HG03139 (cell line): ENCODE data around the gene TRIM45.
"Not testable (repeated sequence)": the region's sequence is repeated elsewhere in the genome, so short reads cannot be mapped to it uniquely, and the experiment has no call there.

ENCODE experiments used
- ATAC-seq: cut with Tn5 transposase; IDR thresholded peaks from one replicate; pipeline ENCODE4 v1.9.1; 2021; ENCODE audit not compliant: unreplicated experiment

TRIM45 gene

GRCh38 chr1:117121589-117122329 is at the start of gene TRIM45:
Gene TRIM45 (minus strand): TSS chr1:117121749. CDS start chr1:117121201, 548 bp downstream.
- ATAC-seq: peak; percentile 88

GRCh38 chr1:117169871-117170596 is 48.5 kb upstream of the TRIM45 start:
- ATAC-seq: no peak

- ATAC-seq: no peak
These were observed 45.9 kb upstream of the TRIM45 start for GRCh38 chr1:117167402-117167801.

GRCh38 chr1:117166076-117166475 is 44.5 kb upstream of the TRIM45 start:
- ATAC-seq: no peak

GRCh38 chr1:117164209-117164608 is 42.7 kb upstream of the TRIM45 start:
- ATAC-seq: no peak

GRCh38 chr1:117162816-117163215 is 41.3 kb upstream of the TRIM45 start:
- ATAC-seq: no peak

- no peak for ATAC-seq
These were observed 40.3 kb upstream of the TRIM45 start for GRCh38 chr1:117161887-117162286.

- not testable (repeated sequence) for ATAC-seq
These were observed 29.8 kb upstream of the TRIM45 start for GRCh38 chr1:117151305-117151704.

- ATAC-seq: no peak
These were observed 28.8 kb upstream of the TRIM45 start for GRCh38 chr1:117150316-117150715.

- no peak for ATAC-seq
These were observed 26.5 kb upstream of the TRIM45 start for GRCh38 chr1:117147856-117148588.

- no peak for ATAC-seq
These were observed 25.8 kb upstream of the TRIM45 start for GRCh38 chr1:117147341-117147831.

- no peak for ATAC-seq
These were observed 25.2 kb upstream of the TRIM45 start for GRCh38 chr1:117146575-117147340.

GRCh38 chr1:117146072-117146471 is 24.5 kb upstream of the TRIM45 start:
- ATAC-seq: no peak

- no peak for ATAC-seq
These were observed 22.3 kb upstream of the TRIM45 start for GRCh38 chr1:117143871-117144270.

- ATAC-seq: no peak
These were observed 21.6 kb upstream of the TRIM45 start for GRCh38 chr1:117143172-117143571.

- ATAC-seq: no peak
These were observed 20.7 kb upstream of the TRIM45 start for GRCh38 chr1:117142200-117142599.

GRCh38 chr1:117138561-117138960 is 17.0 kb upstream of the TRIM45 start:
- no peak for ATAC-seq

GRCh38 chr1:117138106-117138505 is 16.6 kb upstream of the TRIM45 start:
- ATAC-seq: no peak

GRCh38 chr1:117137281-117137855 is 15.8 kb upstream of the TRIM45 start:
- no peak for ATAC-seq

GRCh38 chr1:117136749-117137148 is 15.2 kb upstream of the TRIM45 start:
- no peak for ATAC-seq
